HG03354 (cell line): Measurements from ENCODE around the gene CEP128.
"Not testable (repeated sequence)": the region's sequence is repeated elsewhere in the genome, so short reads cannot be mapped to it uniquely, and the experiment has no call there.

Experiments
- ATAC-seq: cut with Tn5 transposase; IDR thresholded peaks from one replicate; pipeline ENCODE4 v1.9.1; 2021; ENCODE audit warnings: mild to moderate bottlenecking; ENCODE audit not compliant: unreplicated experiment, poor library complexity, severe bottlenecking

The CEP128 gene

GRCh38 chr14:80912013-80912412, 29.5 kb downstream of the CEP128 start:
- not testable (repeated sequence) for ATAC-seq

GRCh38 chr14:80906946-80907345, 34.6 kb downstream of the CEP128 start:
- no peak for ATAC-seq

- ATAC-seq, result no peak
Observed at GRCh38 chr14:80906336-80906735, 35.2 kb downstream of the CEP128 start.

GRCh38 chr14:80902608-80903007, 38.9 kb downstream of the CEP128 start:
- ATAC-seq, result no peak

- ATAC-seq, result no peak
Observed at GRCh38 chr14:80901822-80902221, 39.7 kb downstream of the CEP128 start.

- ATAC-seq, result no peak
Observed at GRCh38 chr14:80901260-80901659, 40.3 kb downstream of the CEP128 start.

- ATAC-seq, result no peak
Observed at GRCh38 chr14:80872645-80873044, 68.9 kb downstream of the CEP128 start.

- no peak for ATAC-seq
Observed at GRCh38 chr14:80868260-80868659, 73.3 kb downstream of the CEP128 start.

GRCh38 chr14:80867798-80868197, 73.7 kb downstream of the CEP128 start:
- ATAC-seq, result no peak

- ATAC-seq, result no peak
Observed at GRCh38 chr14:80867091-80867490, 74.4 kb downstream of the CEP128 start.

- ATAC-seq, result no peak
Observed at GRCh38 chr14:80865565-80865964, 76.0 kb downstream of the CEP128 start.

GRCh38 chr14:80862983-80863382, 78.6 kb downstream of the CEP128 start:
- no peak for ATAC-seq

- ATAC-seq, result no peak
Observed at GRCh38 chr14:80862541-80862940, 79.0 kb downstream of the CEP128 start.

- ATAC-seq, result peak; percentile 81
Observed at GRCh38 chr14:80850197-80850814, 91.2 kb downstream of the CEP128 start.

GRCh38 chr14:80847070-80847469, 94.5 kb downstream of the CEP128 start:
- ATAC-seq, result no peak

- no peak for ATAC-seq
Observed at GRCh38 chr14:80845856-80846255, 95.7 kb downstream of the CEP128 start.

- no peak for ATAC-seq
Observed at GRCh38 chr14:80844872-80845271, 96.7 kb downstream of the CEP128 start.

- no peak for ATAC-seq
Observed at GRCh38 chr14:80839743-80840142, 101.8 kb downstream of the CEP128 start.

GRCh38 chr14:80809663-80810062, 131.9 kb downstream of the CEP128 start:
- no peak for ATAC-seq

- ATAC-seq, result no peak
Observed at GRCh38 chr14:80805136-80805535, 136.4 kb downstream of the CEP128 start.

GRCh38 chr14:80798878-80799277, 142.7 kb downstream of the CEP128 start:
- no peak for ATAC-seq

GRCh38 chr14:80798211-80798610, 143.3 kb downstream of the CEP128 start:
- no peak for ATAC-seq
